IMR-90 (cell line): ENCODE measurements around the gene PRKCB. TPM values are rescaled to one million over a fixed set of nuclear protein-coding genes. Genes with fewer than 3 reads are reported as not detected.

Source experiments
- ATAC-seq: fragments of 200-7000 bp; cut with Tn5 transposase; 2 replicates; pipeline ENCODE4 v1.9.1; 2020; ENCODE audit warnings: low read depth, mild to moderate bottlenecking, moderate library complexity
- BruUV-seq: library from RNA; stranded (reverse); fragments of 400-500 nt; replicated peaks from 2 replicates; lab custom pipeline; 2021; lab: Mats Ljungman, UMichigan
- CTCF ChIA-PET: fragments of 300-600 bp; formaldehyde crosslinking; extraction: SDS; loops from one replicate; lab custom pipeline; 2021; ENCODE audit warnings: antibody characterized with exemption; lab: Yijun Ruan, JAX
- POLR2A ChIA-PET: fragments of 300-600 bp; sonication (Branson Sonifier 250); formaldehyde crosslinking; loops from one replicate; lab custom pipeline; 2022; ENCODE audit warnings: antibody characterized with exemption; ENCODE audit not compliant: unreplicated experiment; lab: Charles Lee
- DNase-seq: peaks from one replicate; pipeline ENCODE4 v3.0.0; 2013
- H2AFZ ChIP-seq: replicated peaks from 2 replicates; pipeline ENCODE3; 2013; ENCODE audit warnings: low read length, mild to moderate bottlenecking; ENCODE audit not compliant: poor library complexity
- H2AK5ac ChIP-seq: 2 replicates; pipeline ENCODE4 v1.6.1; 2013; ENCODE audit warnings: low read depth, low read length, inconsistent platforms
- H2AK9ac ChIP-seq: replicated peaks from 2 replicates; pipeline ENCODE3; 2013; ENCODE audit warnings: mild to moderate bottlenecking, low read depth, low read length, moderate library complexity; ENCODE audit not compliant: poor library complexity
- H2BK120ac ChIP-seq: 2 replicates; pipeline ENCODE4 v1.6.1; 2013; ENCODE audit warnings: low read depth, low read length, inconsistent platforms
- H2BK15ac ChIP-seq: 3 replicates; pipeline ENCODE4 v1.6.1; 2013; ENCODE audit warnings: low read depth, low read length, inconsistent platforms
- H2BK20ac ChIP-seq: 2 replicates; pipeline ENCODE4 v1.6.1; 2013; ENCODE audit warnings: low read depth, mild to moderate bottlenecking, inconsistent platforms, low read length, moderate library complexity
- H2BK5ac ChIP-seq: 2 replicates; pipeline ENCODE4 v1.6.1; 2013; ENCODE audit warnings: mild to moderate bottlenecking, low read depth, low read length, inconsistent platforms; ENCODE audit not compliant: poor library complexity, severe bottlenecking
- H3K14ac ChIP-seq: replicated peaks from 2 replicates; pipeline ENCODE4 v1.6.1; 2013; ENCODE audit warnings: low read depth, low read length, inconsistent platforms
- H3K18ac ChIP-seq: 2 replicates; pipeline ENCODE4 v1.6.1; 2013; ENCODE audit warnings: low read depth, low read length, control low read depth
- H3K23ac ChIP-seq: 2 replicates; pipeline ENCODE4 v1.6.1; 2013; ENCODE audit warnings: low read depth, low read length, inconsistent platforms
- H3K27ac ChIP-seq: 2 replicates; pipeline ENCODE4 v1.5.1; 2013; ENCODE audit warnings: mild to moderate bottlenecking, control low read depth, low read length; ENCODE audit not compliant: insufficient read depth
- H3K27me3 ChIP-seq: 2 replicates; pipeline ENCODE4 v1.6.1; 2013; ENCODE audit warnings: low read length; ENCODE audit not compliant: control insufficient read depth, insufficient read depth
- H3K36me3 ChIP-seq: 2 replicates; pipeline ENCODE4 v1.6.1; 2013; ENCODE audit warnings: low read length, mixed read lengths; ENCODE audit not compliant: control insufficient read depth, insufficient read depth
- H3K4ac ChIP-seq: 2 replicates; pipeline ENCODE4 v1.6.1; 2013; ENCODE audit warnings: low read depth, low read length, inconsistent platforms
- H3K4me1 ChIP-seq: 2 replicates; pipeline ENCODE4 v1.6.1; 2013; ENCODE audit warnings: low read length, mixed read lengths; ENCODE audit not compliant: control insufficient read depth, insufficient read depth
- H3K4me2 ChIP-seq: 2 replicates; pipeline ENCODE4 v1.6.1; 2013; ENCODE audit warnings: low read depth, mild to moderate bottlenecking, control low read depth, low read length, moderate library complexity
- H3K4me3 ChIP-seq: 2 replicates; pipeline ENCODE4 v1.5.1; 2013; ENCODE audit warnings: low read depth, mild to moderate bottlenecking, control low read depth, low read length, moderate library complexity; ENCODE audit not compliant: insufficient read depth
- H3K56ac ChIP-seq: 2 replicates; pipeline ENCODE4 v1.6.1; 2013; ENCODE audit warnings: low read length, inconsistent platforms; ENCODE audit not compliant: insufficient read depth; ENCODE audit errors: extremely low read depth
- H3K79me1 ChIP-seq, 2 experiments: 2 replicates each; pipeline ENCODE4 v1.6.1; 2013; ENCODE audit warnings: low read length in 2 of 2, inconsistent platforms in 1 of 2, low read depth in 1 of 2
- H3K9ac ChIP-seq: 2 replicates; pipeline ENCODE4 v1.6.1; 2013; ENCODE audit warnings: low read depth, low read length, control low read depth
- H3K9me1 ChIP-seq: 2 replicates; pipeline ENCODE4 v1.6.1; 2013; ENCODE audit warnings: low read length, inconsistent platforms; ENCODE audit not compliant: insufficient read depth
- H3K9me3 ChIP-seq: 2 replicates; pipeline ENCODE4 v1.6.1; 2013; ENCODE audit warnings: low read length; ENCODE audit not compliant: control insufficient read depth, insufficient read depth
- H4K20me1 ChIP-seq: 2 replicates; pipeline ENCODE4 v1.6.1; 2013; ENCODE audit warnings: low read length, inconsistent platforms; ENCODE audit not compliant: insufficient read depth
- H4K5ac ChIP-seq: 2 replicates; pipeline ENCODE4 v1.6.1; 2013; ENCODE audit warnings: mild to moderate bottlenecking, low read depth, low read length, control low read depth
- H4K8ac ChIP-seq, 2 experiments: 2 replicates each; pipeline ENCODE4 v1.6.1; 2013; ENCODE audit warnings: low read depth in 2 of 2, low read length in 2 of 2, control low read depth in 1 of 2, inconsistent platforms in 1 of 2
- H4K91ac ChIP-seq: 2 replicates; pipeline ENCODE4 v1.6.1; 2013; ENCODE audit warnings: low read depth, low read length, inconsistent platforms; ENCODE audit not compliant: insufficient read depth
- CHD1 ChIP-seq: IDR thresholded peaks from 2 replicates; pipeline ENCODE4 v1.6.1; 2012; ENCODE audit warnings: low read depth, low read length, improper control_type of control experiment
- MAFK ChIP-seq: IDR thresholded peaks from 2 replicates; pipeline ENCODE4 v1.6.1; 2012; ENCODE audit warnings: low read depth, low read length, improper control_type of control experiment
- POLR2A ChIP-seq: IDR thresholded peaks from 2 replicates; pipeline ENCODE4 v1.6.1; 2012; ENCODE audit warnings: mild to moderate bottlenecking, low read depth, low read length
- WGBS, 2 experiments: methylation state at CpG; one replicate each; pipeline versions ENCODE4 v1.1.5 to v1.1.7; 2013; ENCODE audit warnings: missing lambda C conversion rate in 2 of 2; ENCODE audit not compliant: insufficient read length in 1 of 2; ENCODE audit errors: extremely low coverage in 2 of 2; 5-methylcytosine and 5-hydroxymethylcytosine counted together
- dilution Hi-C: fragments of 300-500 bp; cut with HindIII; formaldehyde crosslinking; loops from one replicate; pipeline ENCODE4 v1.14.3; 2018; ENCODE audit warnings: low sequenced_read_pairs; ENCODE audit not compliant: unreplicated experiment
- in situ Hi-C: fragments of 300-500 bp; cut with MboI; formaldehyde crosslinking; loops from 3 replicates; pipeline ENCODE4 v1.14.3; 2019; ENCODE audit warnings: low sequenced_read_pairs, inconsistent platforms, mixed read lengths
- intact Hi-C: fragments of 100-400 bp; cut with micrococcal nuclease; formaldehyde crosslinking; loops from 2 replicates; pipeline ENCODE4 v1.10.0; 2022
- polyA plus RNA-seq, 3 experiments: library from polyadenylated mRNA; depleted of rRNA; stranded (reverse); fragments of >200 nt; gene quantifications; 2 replicates each; pipeline ENCODE4 v1.2.3, GENCODE V29; 2012; ENCODE audit warnings: low replicate concordance in 1 of 3
- total RNA-seq: library from RNA; depleted of rRNA; stranded (reverse); fragments of >200 nt; gene quantifications from 2 replicates; pipeline ENCODE4 v1.2.3, GENCODE V29; 2012

PRKCB gene
- total and polyA plus RNA-seq, 2 of the 4 experiments (the other 2 are of a cell fraction) = under 0.01 TPM; not detected in 1

- no peak overlapping the region for H3K56ac ChIP-seq
- H2BK20ac ChIP-seq = no peak overlapping the region
- no peak overlapping the region for H2BK120ac ChIP-seq
- H3K4me1 ChIP-seq = no peaks in the 10 kb centered on the region
- H4K8ac ChIP-seq = no peak overlapping the region
- intact Hi-C loops (no loop called here), dilution Hi-C loops (no loop called here), in situ Hi-C loops (no loop called here)
- no peak overlapping the region for H3K14ac ChIP-seq
- H3K27ac ChIP-seq = no peak overlapping the region
- ChIA-PET POLR2A (no interaction called here), CTCF (no interaction called here)
- H3K79me1 ChIP-seq = no peaks in the 10 kb centered on the region
- H3K4ac ChIP-seq = no peak overlapping the region
- no peak overlapping the region for H4K5ac ChIP-seq
- H3K36me3 ChIP-seq = no peaks in the 10 kb centered on the region
- WGBS, 2 experiments = 0% methylated on average over 3 of the region's 8 CpGs; no CpG with 5 or more reads in 1 of the 2 experiments
- no peak overlapping the region for H2AK9ac ChIP-seq
- no peaks in the 10 kb centered on the region for H3K9me1 ChIP-seq
- H3K4me2 ChIP-seq = no peak overlapping the region
- TF ChIP-seq MAFK = no peak
- no peak for TF ChIP-seq CHD1
- no peak for TF ChIP-seq POLR2A
- H2BK15ac ChIP-seq = no peak overlapping the region
- no peak overlapping the region for H3K9ac ChIP-seq
- no peak overlapping the region for H3K18ac ChIP-seq
- no peak overlapping the region for H3K4me3 ChIP-seq
- H2AK5ac ChIP-seq = no peak overlapping the region
- H3K9me3 ChIP-seq = no peaks in the 10 kb centered on the region
- DNase-seq (no peak), ATAC-seq (no peak)
- H4K91ac ChIP-seq = no peak overlapping the region
- no peak overlapping the region for H3K23ac ChIP-seq
- no peaks in the 10 kb centered on the region for H3K27me3 ChIP-seq
- peak overlapping the region; percentile 32 for H2AFZ ChIP-seq
- no peaks in the 10 kb centered on the region for H4K20me1 ChIP-seq
- BruUV-seq = no TSS peak
- H2BK5ac ChIP-seq = no peak overlapping the region
Observed at GRCh38 chr16:24053099-24053946, 217.5 kb downstream of the PRKCB start.
